Measurements from ENCODE around the gene PPP2R1A.

Gene PPP2R1A

DNA sequence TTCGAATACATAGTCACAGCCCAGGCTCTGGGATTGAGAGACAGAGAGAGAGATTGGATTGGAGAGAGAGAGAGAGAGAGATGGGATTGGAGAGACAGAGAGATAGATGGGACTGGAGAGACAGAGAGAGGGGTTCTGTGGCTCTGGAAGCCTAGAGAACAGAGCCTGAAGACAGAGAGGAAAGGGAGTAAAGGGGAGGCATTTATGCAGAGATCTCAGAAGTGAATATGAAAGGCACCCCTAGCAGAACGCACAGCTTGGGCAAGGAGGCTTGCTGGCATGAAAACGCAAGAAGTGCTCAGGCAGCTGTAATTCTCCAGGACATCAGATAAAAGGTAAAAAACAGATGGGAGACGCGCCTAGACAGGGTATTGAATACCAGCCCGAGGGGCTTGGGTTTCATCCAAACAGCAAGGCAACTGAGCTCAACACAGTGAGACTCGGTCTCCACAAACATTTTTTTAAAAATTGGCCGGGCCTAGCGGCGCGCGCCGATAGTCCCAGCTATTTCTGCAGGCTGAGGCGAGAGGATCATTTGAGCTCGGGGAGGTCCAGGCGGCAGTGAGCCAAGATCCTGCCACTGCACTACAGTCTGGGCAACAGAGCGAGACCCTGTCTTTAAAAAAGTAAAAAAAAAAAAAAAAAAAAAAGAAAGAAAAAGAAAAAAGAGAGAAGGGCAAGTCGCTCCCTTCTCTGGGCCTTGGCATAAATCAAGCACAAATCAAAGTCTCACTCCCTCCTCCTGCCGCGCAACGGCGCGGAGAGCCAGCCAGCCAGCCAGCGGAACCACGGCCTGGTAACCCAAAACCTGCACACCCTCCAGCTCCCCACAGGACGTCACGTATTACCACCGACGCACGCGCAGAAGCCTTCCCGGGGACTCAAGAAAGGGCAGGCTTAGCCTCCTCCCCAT lies 774 bp upstream of the PPP2R1A start:
- Histone ChIP-seq H3K18ac (ENCODE audit: low read depth in 1 of 2, low read length in 2 of 2) (peak overlapping the region; percentile 6 to 73), H4K91ac (ENCODE audit: low read length) (no peak overlapping the region), H2BK5ac (ENCODE audit: low read depth, low read length, poor library complexity, severe bottlenecking) (peak overlapping the region; percentile 53), H3K14ac (ENCODE audit: low read length in 2 of 2) (no peak overlapping the region), H3K4me1 (ENCODE audit: control insufficient read depth, insufficient read depth, low read depth, low read length) (peaks cover 5% of the 10 kb centered on the region), H3K4me3 (ENCODE audit: insufficient read depth in 1 of 2, low read depth in 1 of 2, low read length in 2 of 2) (peak overlapping the region in 1 of 2 experiments; percentile 80), H3K27me3 (ENCODE audit: control insufficient read depth in 1 of 2, insufficient read depth in 1 of 2, low read length in 2 of 2) (no peaks in the 10 kb centered on the region), H3K79me1 (replicated peaks; ENCODE audit: low read length, poor library complexity, severe bottlenecking) (no peaks in the 10 kb centered on the region), H2BK12ac (ENCODE audit: low read length in 2 of 2) (peak overlapping the region in 1 of 2 experiments; percentile 21), H3K4me2 (ENCODE audit: low read length, poor library complexity, severe bottlenecking) (peak overlapping the region; percentile 60), H3K27ac (ENCODE audit: low read length, poor library complexity, severe bottlenecking) (peak overlapping the region; percentile 93), H3K4ac (ENCODE audit: low read depth in 1 of 2, low read length in 2 of 2) (peak overlapping the region in 1 of 2 experiments; percentile 36), H3K36me3 (ENCODE audit: control insufficient read depth in 1 of 2, insufficient read depth in 2 of 2, low read depth in 1 of 2, low read length in 2 of 2) (peaks cover 9 to 11% of the 10 kb centered on the region in 2 experiments), H2AFZ (ENCODE audit: low read depth, low read length) (no peak overlapping the region), H3K23ac (ENCODE audit: low read length in 2 of 2) (peak overlapping the region in 1 of 2 experiments; percentile 23), H2AK5ac (ENCODE audit: low read length, severe bottlenecking) (no peak overlapping the region), H2BK120ac (ENCODE audit: low read depth, low read length) (no peak overlapping the region), H4K8ac (ENCODE audit: low read length) (peak overlapping the region; percentile 79), H3K9ac (ENCODE audit: low read length) (peak overlapping the region; percentile 90), H3K9me3 (ENCODE audit: control insufficient read depth, low read length) (no peaks in the 10 kb centered on the region), H2BK15ac (ENCODE audit: low read depth, poor library complexity, severe bottlenecking) (no peak overlapping the region)
- no peak for DNase-seq
- WGBS, result 8% methylated on average over 31 of the region's 32 CpGs

DNA sequence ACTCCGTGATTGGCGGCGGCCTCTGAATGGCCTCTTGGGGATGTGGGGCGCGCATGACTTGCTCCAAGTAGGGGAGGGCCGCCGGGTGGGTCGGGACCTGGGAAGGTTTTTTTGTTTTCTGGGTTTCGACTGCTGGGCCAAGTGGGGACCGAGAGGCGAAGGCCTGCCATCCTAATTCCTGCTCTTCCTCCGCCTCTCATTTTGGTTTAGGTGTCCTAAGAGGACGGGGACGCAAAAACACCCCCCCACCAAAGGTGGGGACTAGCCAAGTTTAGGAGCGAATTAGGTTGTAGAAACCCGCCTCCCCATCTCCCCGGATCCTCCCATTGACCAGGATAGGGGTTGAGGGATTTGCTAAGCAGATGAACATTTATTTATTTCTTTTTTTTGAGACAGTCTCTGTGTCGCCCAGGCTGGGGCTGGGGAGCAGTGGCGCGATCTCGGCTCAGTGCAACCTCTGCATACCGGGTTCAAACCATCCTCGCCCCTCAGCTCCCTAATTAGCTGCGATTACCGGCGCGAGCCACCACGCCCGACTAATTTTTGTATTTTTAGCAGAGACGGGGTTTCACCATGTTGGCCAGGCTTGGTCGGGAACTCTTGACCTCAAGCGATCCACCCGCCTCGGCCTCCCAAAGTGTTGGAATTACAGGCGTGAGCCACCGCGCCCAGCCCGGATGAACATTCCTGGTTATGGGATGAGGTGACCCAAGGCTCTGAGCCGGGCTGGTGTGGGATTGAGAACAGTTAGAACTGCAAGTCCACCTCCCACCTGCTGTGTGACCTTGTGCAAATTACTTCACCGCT lies 838 bp downstream of the PPP2R1A start:
- Histone ChIP-seq H2BK120ac (ENCODE audit: low read depth, low read length) (peak overlapping the region; percentile 95), H3K27ac (ENCODE audit: low read length, poor library complexity, severe bottlenecking) (peak overlapping the region; percentile 92), H3K9me3 (ENCODE audit: control insufficient read depth, low read length) (no peaks in the 10 kb centered on the region), H3K9ac (ENCODE audit: low read length) (peak overlapping the region; percentile 98), H3K4me2 (ENCODE audit: low read length, poor library complexity, severe bottlenecking) (peak overlapping the region; percentile 42), H3K79me1 (replicated peaks; ENCODE audit: low read length, poor library complexity, severe bottlenecking) (no peaks in the 10 kb centered on the region), H2BK15ac (ENCODE audit: low read depth, poor library complexity, severe bottlenecking) (peak overlapping the region; percentile 44), H3K4ac (ENCODE audit: low read depth in 1 of 2, low read length in 2 of 2) (peak overlapping the region; percentile 76 to 97), H2AFZ (ENCODE audit: low read depth, low read length) (peak overlapping the region; percentile 62), H3K36me3 (ENCODE audit: control insufficient read depth in 1 of 2, insufficient read depth in 2 of 2, low read depth in 1 of 2, low read length in 2 of 2) (peaks cover 23 to 27% of the 10 kb centered on the region in 2 experiments), H2AK5ac (ENCODE audit: low read length, severe bottlenecking) (peak overlapping the region; percentile 33), H3K23ac (ENCODE audit: low read length in 2 of 2) (peak overlapping the region in 1 of 2 experiments; percentile 26), H3K18ac (ENCODE audit: low read depth in 1 of 2, low read length in 2 of 2) (peak overlapping the region; percentile 86 to 100), H4K91ac (ENCODE audit: low read length) (peak overlapping the region; percentile 77), H2BK5ac (ENCODE audit: low read depth, low read length, poor library complexity, severe bottlenecking) (peak overlapping the region; percentile 59), H3K14ac (ENCODE audit: low read length in 2 of 2) (peak overlapping the region in 1 of 2 experiments; percentile 83), H4K8ac (ENCODE audit: low read length) (peak overlapping the region; percentile 86), H2BK12ac (ENCODE audit: low read length in 2 of 2) (peak overlapping the region in 1 of 2 experiments; percentile 11), H3K4me1 (ENCODE audit: control insufficient read depth, insufficient read depth, low read depth, low read length) (peaks cover 6% of the 10 kb centered on the region), H3K4me3 (ENCODE audit: insufficient read depth in 1 of 2, low read depth in 1 of 2, low read length in 2 of 2) (peak overlapping the region; percentile 89 to 90), H3K27me3 (ENCODE audit: control insufficient read depth in 1 of 2, insufficient read depth in 1 of 2, low read length in 2 of 2) (no peaks in the 10 kb centered on the region)
- 5% methylated on average over 30 of the region's 40 CpGs for WGBS
- DNase-seq, result peak; percentile 56

DNA sequence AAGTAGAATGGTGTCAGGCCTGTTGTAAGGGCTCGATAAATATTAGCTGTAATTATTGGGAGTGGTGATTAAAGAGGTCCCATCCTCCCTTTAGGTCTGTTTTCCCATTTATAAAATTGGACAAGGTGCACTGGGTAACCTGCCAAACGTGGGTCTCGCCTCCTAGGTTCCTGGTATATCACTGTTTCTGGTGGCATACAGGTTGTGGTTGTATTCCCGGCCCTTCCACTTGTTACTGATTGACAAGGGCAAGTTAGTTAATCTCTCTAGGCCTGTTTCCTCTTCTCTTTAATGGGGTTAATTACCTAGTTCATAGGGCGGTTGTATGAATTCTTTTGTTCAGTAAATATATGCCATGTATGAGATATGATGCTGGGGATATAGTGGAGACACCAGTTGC lies 1.5 kb downstream of the PPP2R1A start:
- Histone ChIP-seq H2BK120ac (ENCODE audit: low read depth, low read length) (no peak overlapping the region), H2BK5ac (ENCODE audit: low read depth, low read length, poor library complexity, severe bottlenecking) (no peak overlapping the region)
- 85% methylated on average over 5 of the region's 5 CpGs for WGBS

More for the DNA sequence above, 1.5 kb downstream of the PPP2R1A start:
- H2AFZ ChIP-seq (ENCODE audit: low read depth, low read length), result no peak overlapping the region
- H4K91ac ChIP-seq (ENCODE audit: low read length), result no peak overlapping the region
- no peaks in the 10 kb centered on the region for H3K27me3 ChIP-seq (ENCODE audit: control insufficient read depth in 1 of 2, insufficient read depth in 1 of 2, low read length in 2 of 2)
- no peak overlapping the region for H3K14ac ChIP-seq (ENCODE audit: low read length in 2 of 2)
- peak overlapping the region; percentile 42 for H3K4me2 ChIP-seq (ENCODE audit: low read length, poor library complexity, severe bottlenecking)
- no peak overlapping the region for H3K4ac ChIP-seq (ENCODE audit: low read depth in 1 of 2, low read length in 2 of 2)
- no peaks in the 10 kb centered on the region for H3K79me1 ChIP-seq (replicated peaks; ENCODE audit: low read length, poor library complexity, severe bottlenecking)
- no peak overlapping the region for H3K23ac ChIP-seq (ENCODE audit: low read length in 2 of 2)
- H3K9ac ChIP-seq (ENCODE audit: low read length), result peak overlapping the region; percentile 98
- H2BK15ac ChIP-seq (ENCODE audit: low read depth, poor library complexity, severe bottlenecking), result no peak overlapping the region
- H3K9me3 ChIP-seq (ENCODE audit: control insufficient read depth, low read length), result no peaks in the 10 kb centered on the region
- no peak overlapping the region for H4K8ac ChIP-seq (ENCODE audit: low read length)
- H3K27ac ChIP-seq (ENCODE audit: low read length, poor library complexity, severe bottlenecking), result peak overlapping the region; percentile 92
- H3K36me3 ChIP-seq (ENCODE audit: control insufficient read depth in 1 of 2, insufficient read depth in 2 of 2, low read depth in 1 of 2, low read length in 2 of 2), result peaks cover 24 to 34% of the 10 kb centered on the region in 2 experiments
- no peak overlapping the region for H3K18ac ChIP-seq (ENCODE audit: low read depth in 1 of 2, low read length in 2 of 2)
- H3K4me3 ChIP-seq (ENCODE audit: insufficient read depth in 1 of 2, low read depth in 1 of 2, low read length in 2 of 2), result peak overlapping the region in 1 of 2 experiments; percentile 89
- H2AK5ac ChIP-seq (ENCODE audit: low read length, severe bottlenecking), result no peak overlapping the region
- no peak for DNase-seq
- peaks cover 6% of the 10 kb centered on the region for H3K4me1 ChIP-seq (ENCODE audit: control insufficient read depth, insufficient read depth, low read depth, low read length)
- no peak overlapping the region for H2BK12ac ChIP-seq (ENCODE audit: low read length in 2 of 2)
